ENCODE results near the gene PPARG. TPM values are rescaled to one million over a fixed set of nuclear protein-coding genes. Genes with fewer than 3 reads are reported as not detected.

The PPARG gene
- total and polyA plus RNA-seq, 2 of the 13 experiments (the other 11 are each of a cell fraction or from before 2014, with no cell fraction given) = 13.9 to 58.3 TPM

DNA sequence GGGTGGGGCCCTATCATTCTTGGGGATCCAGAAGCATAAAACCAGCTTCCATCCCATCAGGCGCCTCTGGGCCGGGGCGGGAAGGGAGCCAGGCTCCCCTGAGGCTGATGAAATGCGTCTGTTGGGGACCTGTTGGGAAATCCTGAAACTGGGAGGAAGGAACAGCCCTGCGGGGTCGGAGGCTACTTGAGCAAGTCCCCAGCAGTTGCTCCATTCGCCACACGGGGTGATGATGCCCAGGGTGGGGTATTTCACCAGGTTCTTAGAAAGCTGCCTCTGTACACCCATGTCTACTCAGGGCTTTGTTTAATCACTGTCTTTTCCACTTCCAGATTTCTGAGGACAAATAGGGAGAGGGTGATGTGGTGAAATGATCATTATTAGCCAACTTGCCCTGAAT is 170.0 kb downstream of the PPARG start:
- no peaks in the 10 kb centered on the region for H3K79me2 ChIP-seq (ENCODE audit: insufficient read depth, low read length)
- BruUV-seq (replicated peaks) = no TSS peak
- ChIA-PET CTCF (ENCODE audit: low intra/inter-chr PET ratio, low total read pairs) (no interaction called here), POLR2A (no interaction called here)
- ATAC-seq = no peak
- H2AFZ ChIP-seq (ENCODE audit: low read length) = no peak overlapping the region
- H3K4me2 ChIP-seq (ENCODE audit: low read depth, low read length) = no peak overlapping the region
- H3K4me1 ChIP-seq (ENCODE audit: insufficient read depth, low read length) = peaks cover 90% of the 10 kb centered on the region
- no peaks in the 10 kb centered on the region for H3K36me3 ChIP-seq (replicated peaks in 1 of 2; ENCODE audit: control insufficient read depth in 1 of 2, insufficient read depth in 2 of 2, low read length in 2 of 2)
- intact Hi-C loops (cut with micrococcal nuclease; ENCODE audit: unreplicated experiment) = no loop called here
- H3K27ac ChIP-seq (ENCODE audit: extremely low read length, insufficient read depth, low read length) = no peak overlapping the region
- in situ Hi-C loops (cut with HindIII; ENCODE audit: extremely low pct_ligation_motif_present, low pct_unique_long_range_greater_than_20kb) = no loop called here
- no peaks in the 10 kb centered on the region for H3K27me3 ChIP-seq (ENCODE audit: control insufficient read depth in 1 of 2, insufficient read depth in 2 of 2, low read length in 2 of 2)
- FAIRE-seq = no peak
- WGBS (ENCODE audit: low lambda C conversion rate) = 40% methylated on average over 2 of the region's 8 CpGs
- H3K9ac ChIP-seq (ENCODE audit: insufficient read depth, low read depth, low read length) = no peak overlapping the region
- no peaks in the 10 kb centered on the region for H4K20me1 ChIP-seq (ENCODE audit: insufficient read depth, low read length)
- no peaks in the 10 kb centered on the region for H3K9me3 ChIP-seq (ENCODE audit: low read length)
- no peak overlapping the region for H3K4me3 ChIP-seq (replicated peaks in 1 of 3; ENCODE audit: insufficient read depth in 1 of 3, low read depth in 2 of 3, low read length in 3 of 3)
- DNase-seq (ENCODE audit: low spot score) = no peak
- TF ChIP-seq, protein P1, sequence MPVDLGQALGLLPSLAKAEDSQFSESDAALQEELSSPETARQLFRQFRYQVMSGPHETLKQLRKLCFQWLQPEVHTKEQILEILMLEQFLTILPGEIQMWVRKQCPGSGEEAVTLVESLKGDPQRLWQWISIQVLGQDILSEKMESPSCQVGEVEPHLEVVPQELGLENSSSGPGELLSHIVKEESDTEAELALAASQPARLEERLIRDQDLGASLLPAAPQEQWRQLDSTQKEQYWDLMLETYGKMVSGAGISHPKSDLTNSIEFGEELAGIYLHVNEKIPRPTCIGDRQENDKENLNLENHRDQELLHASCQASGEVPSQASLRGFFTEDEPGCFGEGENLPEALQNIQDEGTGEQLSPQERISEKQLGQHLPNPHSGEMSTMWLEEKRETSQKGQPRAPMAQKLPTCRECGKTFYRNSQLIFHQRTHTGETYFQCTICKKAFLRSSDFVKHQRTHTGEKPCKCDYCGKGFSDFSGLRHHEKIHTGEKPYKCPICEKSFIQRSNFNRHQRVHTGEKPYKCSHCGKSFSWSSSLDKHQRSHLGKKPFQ (CRISPR knock-in tag; IDR thresholded peaks at IDR 0.05; ENCODE audit: insufficient replicate concordance) = peak; percentile 31
- TF ChIP-seq ZFP36L1 (CRISPR knock-in tag; IDR thresholded peaks at IDR 0.05) (no peak), CENPT (CRISPR knock-in tag; IDR thresholded peaks at IDR 0.05; ENCODE audit: low read depth) (no peak), SOX13 (IDR thresholded peaks at IDR 0.05) (no peak), SOX13 (CRISPR knock-in tag; conservative IDR thresholded peaks at IDR 0.05 in 1 of 2, IDR thresholded peaks at IDR 0.05 in 1 of 2) (no peak), RXRA (CRISPR knock-in tag; IDR thresholded peaks at IDR 0.05) (no peak), ZSCAN12 (CRISPR knock-in tag; IDR thresholded peaks at IDR 0.05) (no peak), ZNF550 (CRISPR knock-in tag; IDR thresholded peaks at IDR 0.05; ENCODE audit: borderline replicate concordance) (no peak), CC2D1A (CRISPR knock-in tag; IDR thresholded peaks at IDR 0.05) (no peak), JUND (CRISPR knock-in tag; IDR thresholded peaks at IDR 0.05) (no peak)
- TF ChIP-seq, protein P2, sequence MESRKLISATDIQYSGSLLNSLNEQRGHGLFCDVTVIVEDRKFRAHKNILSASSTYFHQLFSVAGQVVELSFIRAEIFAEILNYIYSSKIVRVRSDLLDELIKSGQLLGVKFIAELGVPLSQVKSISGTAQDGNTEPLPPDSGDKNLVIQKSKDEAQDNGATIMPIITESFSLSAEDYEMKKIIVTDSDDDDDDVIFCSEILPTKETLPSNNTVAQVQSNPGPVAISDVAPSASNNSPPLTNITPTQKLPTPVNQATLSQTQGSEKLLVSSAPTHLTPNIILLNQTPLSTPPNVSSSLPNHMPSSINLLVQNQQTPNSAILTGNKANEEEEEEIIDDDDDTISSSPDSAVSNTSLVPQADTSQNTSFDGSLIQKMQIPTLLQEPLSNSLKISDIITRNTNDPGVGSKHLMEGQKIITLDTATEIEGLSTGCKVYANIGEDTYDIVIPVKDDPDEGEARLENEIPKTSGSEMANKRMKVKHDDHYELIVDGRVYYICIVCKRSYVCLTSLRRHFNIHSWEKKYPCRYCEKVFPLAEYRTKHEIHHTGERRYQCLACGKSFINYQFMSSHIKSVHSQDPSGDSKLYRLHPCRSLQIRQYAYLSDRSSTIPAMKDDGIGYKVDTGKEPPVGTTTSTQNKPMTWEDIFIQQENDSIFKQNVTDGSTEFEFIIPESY (CRISPR knock-in tag; IDR thresholded peaks at IDR 0.05) = no peak
- TF ChIP-seq, protein P3, sequence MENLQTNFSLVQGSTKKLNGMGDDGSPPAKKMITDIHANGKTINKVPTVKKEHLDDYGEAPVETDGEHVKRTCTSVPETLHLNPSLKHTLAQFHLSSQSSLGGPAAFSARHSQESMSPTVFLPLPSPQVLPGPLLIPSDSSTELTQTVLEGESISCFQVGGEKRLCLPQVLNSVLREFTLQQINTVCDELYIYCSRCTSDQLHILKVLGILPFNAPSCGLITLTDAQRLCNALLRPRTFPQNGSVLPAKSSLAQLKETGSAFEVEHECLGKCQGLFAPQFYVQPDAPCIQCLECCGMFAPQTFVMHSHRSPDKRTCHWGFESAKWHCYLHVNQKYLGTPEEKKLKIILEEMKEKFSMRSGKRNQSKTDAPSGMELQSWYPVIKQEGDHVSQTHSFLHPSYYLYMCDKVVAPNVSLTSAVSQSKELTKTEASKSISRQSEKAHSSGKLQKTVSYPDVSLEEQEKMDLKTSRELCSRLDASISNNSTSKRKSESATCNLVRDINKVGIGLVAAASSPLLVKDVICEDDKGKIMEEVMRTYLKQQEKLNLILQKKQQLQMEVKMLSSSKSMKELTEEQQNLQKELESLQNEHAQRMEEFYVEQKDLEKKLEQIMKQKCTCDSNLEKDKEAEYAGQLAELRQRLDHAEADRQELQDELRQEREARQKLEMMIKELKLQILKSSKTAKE (CRISPR knock-in tag; IDR thresholded peaks at IDR 0.05; ENCODE audit: borderline replicate concordance) = no peak
- TF ChIP-seq, protein P4, sequence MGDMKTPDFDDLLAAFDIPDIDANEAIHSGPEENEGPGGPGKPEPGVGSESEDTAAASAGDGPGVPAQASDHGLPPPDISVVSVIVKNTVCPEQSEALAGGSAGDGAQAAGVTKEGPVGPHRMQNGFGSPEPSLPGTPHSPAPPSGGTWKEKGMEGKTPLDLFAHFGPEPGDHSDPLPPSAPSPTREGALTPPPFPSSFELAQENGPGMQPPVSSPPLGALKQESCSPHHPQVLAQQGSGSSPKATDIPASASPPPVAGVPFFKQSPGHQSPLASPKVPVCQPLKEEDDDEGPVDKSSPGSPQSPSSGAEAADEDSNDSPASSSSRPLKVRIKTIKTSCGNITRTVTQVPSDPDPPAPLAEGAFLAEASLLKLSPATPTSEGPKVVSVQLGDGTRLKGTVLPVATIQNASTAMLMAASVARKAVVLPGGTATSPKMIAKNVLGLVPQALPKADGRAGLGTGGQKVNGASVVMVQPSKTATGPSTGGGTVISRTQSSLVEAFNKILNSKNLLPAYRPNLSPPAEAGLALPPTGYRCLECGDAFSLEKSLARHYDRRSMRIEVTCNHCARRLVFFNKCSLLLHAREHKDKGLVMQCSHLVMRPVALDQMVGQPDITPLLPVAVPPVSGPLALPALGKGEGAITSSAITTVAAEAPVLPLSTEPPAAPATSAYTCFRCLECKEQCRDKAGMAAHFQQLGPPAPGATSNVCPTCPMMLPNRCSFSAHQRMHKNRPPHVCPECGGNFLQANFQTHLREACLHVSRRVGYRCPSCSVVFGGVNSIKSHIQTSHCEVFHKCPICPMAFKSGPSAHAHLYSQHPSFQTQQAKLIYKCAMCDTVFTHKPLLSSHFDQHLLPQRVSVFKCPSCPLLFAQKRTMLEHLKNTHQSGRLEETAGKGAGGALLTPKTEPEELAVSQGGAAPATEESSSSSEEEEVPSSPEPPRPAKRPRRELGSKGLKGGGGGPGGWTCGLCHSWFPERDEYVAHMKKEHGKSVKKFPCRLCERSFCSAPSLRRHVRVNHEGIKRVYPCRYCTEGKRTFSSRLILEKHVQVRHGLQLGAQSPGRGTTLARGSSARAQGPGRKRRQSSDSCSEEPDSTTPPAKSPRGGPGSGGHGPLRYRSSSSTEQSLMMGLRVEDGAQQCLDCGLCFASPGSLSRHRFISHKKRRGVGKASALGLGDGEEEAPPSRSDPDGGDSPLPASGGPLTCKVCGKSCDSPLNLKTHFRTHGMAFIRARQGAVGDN (CRISPR knock-in tag; IDR thresholded peaks at IDR 0.05) = peak; percentile 51
- TF ChIP-seq, protein P5, sequence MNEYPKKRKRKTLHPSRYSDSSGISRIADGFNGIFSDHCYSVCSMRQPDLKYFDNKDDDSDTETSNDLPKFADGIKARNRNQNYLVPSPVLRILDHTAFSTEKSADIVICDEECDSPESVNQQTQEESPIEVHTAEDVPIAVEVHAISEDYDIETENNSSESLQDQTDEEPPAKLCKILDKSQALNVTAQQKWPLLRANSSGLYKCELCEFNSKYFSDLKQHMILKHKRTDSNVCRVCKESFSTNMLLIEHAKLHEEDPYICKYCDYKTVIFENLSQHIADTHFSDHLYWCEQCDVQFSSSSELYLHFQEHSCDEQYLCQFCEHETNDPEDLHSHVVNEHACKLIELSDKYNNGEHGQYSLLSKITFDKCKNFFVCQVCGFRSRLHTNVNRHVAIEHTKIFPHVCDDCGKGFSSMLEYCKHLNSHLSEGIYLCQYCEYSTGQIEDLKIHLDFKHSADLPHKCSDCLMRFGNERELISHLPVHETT (CRISPR knock-in tag; conservative IDR thresholded peaks at IDR 0.05) = no peak

Data from HepG2 (cell line).